SK-N-SH (cell line): Measurements from ENCODE around the gene MARCHF3. TPM values are rescaled to one million over a fixed set of nuclear protein-coding genes. Genes with fewer than 3 reads are reported as not detected.
"Not testable (repeated sequence)": the region's sequence is repeated elsewhere in the genome, so short reads cannot be mapped to it uniquely, and the experiment has no call there.

Source experiments
- CTCF ChIA-PET: fragments of 300-600, 350-600 bp; formaldehyde crosslinking; extraction: SDS; loops from one replicate; lab custom pipeline; 2021; lab: Yijun Ruan, JAX
- POLR2A ChIA-PET: fragments of 350-600 bp; sonication (Branson Sonifier 250); formaldehyde crosslinking; extraction: SDS; loops from one replicate; lab custom pipeline; 2020; ENCODE audit warnings: antibody characterized with exemption, inconsistent platforms; lab: Yijun Ruan, JAX
- DNase-seq: peaks from one replicate; pipeline ENCODE4 v3.0.0; 2012
- H2AFZ ChIP-seq: fragments of 200-600 bp; sonication (generic); 2 replicates; pipeline ENCODE4 v1.8.1; 2016; ENCODE audit warnings: antibody characterized with exemption, mild to moderate bottlenecking, low read depth
- H3F3A ChIP-seq: fragments of 200-600 bp; sonication (generic); replicated peaks from 2 replicates; pipeline ENCODE3; 2016; ENCODE audit warnings: antibody characterized with exemption, mild to moderate bottlenecking; ENCODE audit not compliant: insufficient read depth
- H3K27ac ChIP-seq, 2 experiments: fragments of 200-500 bp in 1 of 2; fragments of 200-600 bp in 1 of 2; sonication (Bioruptor generic) in 1 of 2; sonication (generic), shearing (Covaris generic) in 1 of 2; 2 replicates each; pipeline versions ENCODE4 v1.5.1 to v1.6.1; 2014 to 2016; ENCODE audit warnings: low read depth in 2 of 2, inconsistent platforms in 1 of 2, low read length in 1 of 2, mild to moderate bottlenecking in 1 of 2, mixed read lengths in 1 of 2
- H3K27me3 ChIP-seq: fragments of 200-600 bp; sonication (generic), shearing (Covaris generic); 2 replicates; pipeline ENCODE4 v1.6.1; 2016; ENCODE audit warnings: mixed run types; ENCODE audit not compliant: insufficient read depth
- H3K36me3 ChIP-seq, 2 experiments: fragments of 200-500 bp in 1 of 2; fragments of 200-600 bp in 1 of 2; sonication (Bioruptor generic) in 1 of 2; sonication (generic) in 1 of 2; replicated peaks in 1 of 2; 2 replicates each; pipeline versions ENCODE3 to v1.5.1; 2014 to 2016; ENCODE audit warnings: low read length in 1 of 2, mild to moderate bottlenecking in 1 of 2; ENCODE audit not compliant: insufficient read depth in 2 of 2, control insufficient read depth in 1 of 2
- H3K4me1 ChIP-seq, 2 experiments: fragments of 200-500 bp in 1 of 2; fragments of 200-600 bp in 1 of 2; sonication (Bioruptor generic) in 1 of 2; sonication (generic), shearing (Covaris generic) in 1 of 2; 2 replicates each; pipeline versions ENCODE4 v1.5.1 to v1.6.1; 2014 to 2016; ENCODE audit warnings: low read depth in 1 of 2, low read length in 1 of 2, mixed run types in 1 of 2; ENCODE audit not compliant: insufficient read depth in 2 of 2, control insufficient read depth in 1 of 2
- H3K4me2 ChIP-seq: fragments of 200-600 bp; sonication (generic), shearing (Covaris generic); 2 replicates; pipeline ENCODE4 v1.6.1; 2017; ENCODE audit warnings: mixed run types
- H3K4me3 ChIP-seq, 2 experiments: fragments of 200-500 bp in 1 of 2; fragments of 200-600 bp in 1 of 2; sonication (Bioruptor generic) in 1 of 2; sonication (generic), shearing (Covaris generic) in 1 of 2; 2 replicates each; pipeline versions ENCODE4 v1.5.1 to v1.8.1; 2014 to 2016; ENCODE audit warnings: low read depth in 2 of 2, inconsistent platforms in 1 of 2, low read length in 1 of 2, mild to moderate bottlenecking in 1 of 2, mixed read lengths in 1 of 2, moderate library complexity in 1 of 2
- H3K79me2 ChIP-seq: fragments of 200-600 bp; sonication (generic); 2 replicates; pipeline ENCODE4 v1.8.1; 2017; ENCODE audit warnings: mild to moderate bottlenecking; ENCODE audit not compliant: insufficient read depth
- H3K9ac ChIP-seq: fragments of 200-600 bp; sonication (generic); 2 replicates; pipeline ENCODE4 v1.6.1; 2017; ENCODE audit warnings: mixed run types
- H3K9me2 ChIP-seq: fragments of 200-600 bp; sonication (generic); 2 replicates; pipeline ENCODE4 v1.6.1; 2017; ENCODE audit warnings: mixed run types
- H3K9me3 ChIP-seq: fragments of 200-600 bp; sonication (generic); 2 replicates; pipeline ENCODE4 v1.6.1; 2017; ENCODE audit warnings: mixed run types, mild to moderate bottlenecking, moderate library complexity
- H4K20me1 ChIP-seq: fragments of 200-600 bp; sonication (generic); 2 replicates; pipeline ENCODE4 v1.6.1; 2017; ENCODE audit warnings: mild to moderate bottlenecking, mixed run types; ENCODE audit not compliant: insufficient read depth
- CHD2 ChIP-seq: fragments of 150-350 bp; IDR thresholded peaks from 2 replicates; pipeline ENCODE4 v1.6.1; 2018; ENCODE audit warnings: low read length; ENCODE audit not compliant: partially characterized antibody
- EP300 ChIP-seq, 2 experiments: IDR thresholded peaks; 2 replicates each; pipeline versions ENCODE4 v1.4.0 to v1.6.1; 2012; ENCODE audit warnings: borderline replicate concordance in 1 of 2, low read depth in 1 of 2, low read length in 1 of 2
- EZH2phosphoT487 ChIP-seq: fragments of 200-600 bp; sonication (generic); IDR thresholded peaks from 2 replicates; pipeline ENCODE4 v1.6.1; 2017; ENCODE audit warnings: low read depth, mixed run types, mild to moderate bottlenecking, antibody characterized with exemption, moderate library complexity, borderline replicate concordance
- FOXJ3 ChIP-seq: sonication (generic); formaldehyde crosslinking; IDR thresholded peaks from 2 replicates; pipeline ENCODE4 v1.5.1; 2020; ENCODE audit warnings: mild to moderate bottlenecking, missing genetic modification reagents
- FOXM1 ChIP-seq: IDR thresholded peaks from 2 replicates; pipeline ENCODE4 v1.4.0; 2012; ENCODE audit warnings: low read depth, mild to moderate bottlenecking
- JUND ChIP-seq: IDR thresholded peaks from 2 replicates; pipeline ENCODE4 v1.4.0; 2012
- MEF2A ChIP-seq: IDR thresholded peaks from 2 replicates; pipeline ENCODE4 v1.4.0; 2012; ENCODE audit warnings: low read depth, borderline replicate concordance
- POLR2AphosphoS5 ChIP-seq: IDR thresholded peaks from 2 replicates; pipeline ENCODE4 v1.6.1; 2012; ENCODE audit warnings: low read depth, low read length
- RCOR1 ChIP-seq: fragments of 150-350 bp; IDR thresholded peaks from 2 replicates; pipeline ENCODE4 v1.6.1; 2017; ENCODE audit warnings: antibody characterized with exemption, low read length
- SIN3A ChIP-seq: IDR thresholded peaks from 2 replicates; pipeline ENCODE4 v1.6.1; 2012; ENCODE audit warnings: low read depth, mild to moderate bottlenecking, low read length, moderate library complexity, borderline replicate concordance
- TCF12 ChIP-seq: IDR thresholded peaks from 2 replicates; pipeline ENCODE4 v1.4.0; 2012
- TEAD4 ChIP-seq: IDR thresholded peaks from 2 replicates; pipeline ENCODE4 v1.4.0; 2012; ENCODE audit warnings: mild to moderate bottlenecking, borderline replicate concordance; ENCODE audit not compliant: insufficient read depth
- USF2 ChIP-seq: fragments of 150-350 bp; IDR thresholded peaks from 2 replicates; pipeline ENCODE4 v1.6.1; 2017; ENCODE audit warnings: antibody characterized with exemption, low read length, low read depth, borderline replicate concordance
- YY1 ChIP-seq: IDR thresholded peaks from 2 replicates; pipeline ENCODE4 v1.4.0; 2012; ENCODE audit warnings: low read depth, mild to moderate bottlenecking
- WGBS: methylation state at CpG from one replicate; pipeline ENCODE4 v1.1.6; 2017; ENCODE audit warnings: low lambda C conversion rate; 5-methylcytosine and 5-hydroxymethylcytosine counted together
- polyA plus RNA-seq, 3 experiments: library from polyadenylated mRNA; depleted of rRNA; stranded (reverse); fragments of >200 nt; gene quantifications; 2 replicates each; pipeline ENCODE4 v1.2.3, GENCODE V29; 2012
- TF ChIP-seq, protein P1 (sequence below): IDR thresholded peaks from 2 replicates; pipeline ENCODE4 v1.6.1; 2012; ENCODE audit warnings: mild to moderate bottlenecking, low read depth, low read length, moderate library complexity

MARCHF3 gene
- polyA plus RNA-seq, 1 of the 3 experiments (the other 2 are of a cell fraction), result 21.5 TPM

DNA sequence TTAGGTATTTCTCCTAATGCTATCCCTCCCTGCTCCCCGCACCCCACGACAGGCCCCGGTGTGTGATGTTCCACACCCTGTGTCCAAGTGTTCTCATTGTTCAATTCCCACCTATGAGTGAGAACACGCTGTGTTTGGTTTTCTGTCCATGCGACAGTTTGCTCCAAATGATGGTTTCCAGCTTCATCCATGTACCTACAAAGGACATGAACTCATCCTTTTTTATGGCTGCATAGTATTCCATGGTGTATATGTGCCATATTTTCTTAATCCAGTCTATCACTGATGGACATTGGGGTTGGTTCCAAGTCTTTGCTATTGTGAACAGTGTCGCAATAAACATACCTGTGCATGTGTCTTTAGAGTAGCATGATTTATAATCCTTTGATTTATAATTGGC lies 23.2 kb upstream of the MARCHF3 start:
- H3K36me3 ChIP-seq, H3F3A ChIP-seq, DNase-seq, H3K79me2 ChIP-seq, H3K4me3 ChIP-seq, H3K9me2 ChIP-seq, CTCF ChIA-PET, H4K20me1 ChIP-seq, H3K4me1 ChIP-seq, H3K4me2 ChIP-seq, H3K9ac ChIP-seq, POLR2A ChIA-PET, H3K27ac ChIP-seq, H3K9me3 ChIP-seq, H2AFZ ChIP-seq, H3K27me3 ChIP-seq: not testable (repeated sequence)
- WGBS, result 94% methylated on average over 6 of the region's 6 CpGs

DNA sequence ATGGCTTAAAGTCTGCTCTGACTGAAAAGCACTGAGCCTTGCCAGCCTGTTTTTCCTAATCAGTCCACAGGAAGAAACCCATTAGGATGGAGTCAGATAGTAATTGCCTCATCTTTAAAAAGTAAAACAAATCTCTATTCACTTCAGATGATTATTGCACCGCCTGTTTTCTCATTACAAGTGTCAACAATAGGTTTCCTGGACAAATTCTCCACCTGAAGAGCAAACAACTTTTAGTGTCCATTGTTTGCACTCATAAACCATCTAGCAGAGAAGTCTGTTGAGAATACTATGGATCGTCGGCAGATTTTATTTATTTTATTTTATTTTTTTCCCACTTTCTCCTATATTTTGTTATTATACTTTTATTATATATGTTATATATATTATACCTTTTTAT lies 22.7 kb upstream of the MARCHF3 start:
- no peaks in the 10 kb centered on the region for H3K9me3 ChIP-seq
- 95% methylated on average over 3 of the region's 3 CpGs for WGBS
- no peak for DNase-seq
- no peaks in the 10 kb centered on the region for H4K20me1 ChIP-seq
- H2AFZ ChIP-seq, result no peak overlapping the region
- TF ChIP-seq FOXM1 (no peak), FOXJ3 (CRISPR knock-in tag) (no peak)
- H3K27ac ChIP-seq, result no peak overlapping the region
- no peak overlapping the region for H3K4me2 ChIP-seq
- ChIA-PET CTCF (no interaction called here), POLR2A (no interaction called here)
- no peak overlapping the region for H3K9ac ChIP-seq
- no peak overlapping the region for H3K4me3 ChIP-seq
- no peaks in the 10 kb centered on the region for H3K27me3 ChIP-seq
- no peaks in the 10 kb centered on the region; a peak in 1 of 4 replicates for H3K4me1 ChIP-seq
- peaks cover 3 to 6% of the 10 kb centered on the region in 2 experiments for H3K36me3 ChIP-seq
- no peaks in the 10 kb centered on the region for H3F3A ChIP-seq
- H3K79me2 ChIP-seq, result no peaks in the 10 kb centered on the region
- H3K9me2 ChIP-seq, result no peaks in the 10 kb centered on the region

- no peaks in the 10 kb centered on the region for H4K20me1 ChIP-seq
- no peaks in the 10 kb centered on the region; a peak in 1 of 4 replicates for H3K4me1 ChIP-seq
- peaks cover 0 to 5% of the 10 kb centered on the region in 2 experiments for H3K36me3 ChIP-seq
- WGBS, result 91% methylated on average over 1 of the region's 1 CpG
- H2AFZ ChIP-seq, result no peak overlapping the region
- DNase-seq, result no peak
- H3F3A ChIP-seq, result no peaks in the 10 kb centered on the region
- no peak overlapping the region for H3K4me3 ChIP-seq
- no peaks in the 10 kb centered on the region for H3K79me2 ChIP-seq
- ChIA-PET CTCF (no interaction called here), POLR2A (no interaction called here)
- H3K27me3 ChIP-seq, result no peaks in the 10 kb centered on the region
- no peaks in the 10 kb centered on the region for H3K9me3 ChIP-seq
- H3K27ac ChIP-seq, result no peak overlapping the region
- no peak overlapping the region for H3K4me2 ChIP-seq
- no peak overlapping the region for H3K9ac ChIP-seq
- H3K9me2 ChIP-seq, result no peaks in the 10 kb centered on the region
- TF ChIP-seq YY1 (no peak), CHD2 (no peak), POLR2AphosphoS5 (no peak), EZH2phosphoT487 (no peak), RCOR1 (no peak), TCF12 (no peak), JUND (no peak), MEF2A (no peak), EP300 (IDR thresholded peaks at IDR 0.05; ENCODE audit: borderline replicate concordance in 1 of 2, low read depth in 1 of 2, low read length in 1 of 2) (no peak), FOXJ3 (CRISPR knock-in tag) (no peak), TEAD4 (no peak), USF2 (no peak), FOXM1 (no peak), SIN3A (no peak)
- TF ChIP-seq, protein P1, sequence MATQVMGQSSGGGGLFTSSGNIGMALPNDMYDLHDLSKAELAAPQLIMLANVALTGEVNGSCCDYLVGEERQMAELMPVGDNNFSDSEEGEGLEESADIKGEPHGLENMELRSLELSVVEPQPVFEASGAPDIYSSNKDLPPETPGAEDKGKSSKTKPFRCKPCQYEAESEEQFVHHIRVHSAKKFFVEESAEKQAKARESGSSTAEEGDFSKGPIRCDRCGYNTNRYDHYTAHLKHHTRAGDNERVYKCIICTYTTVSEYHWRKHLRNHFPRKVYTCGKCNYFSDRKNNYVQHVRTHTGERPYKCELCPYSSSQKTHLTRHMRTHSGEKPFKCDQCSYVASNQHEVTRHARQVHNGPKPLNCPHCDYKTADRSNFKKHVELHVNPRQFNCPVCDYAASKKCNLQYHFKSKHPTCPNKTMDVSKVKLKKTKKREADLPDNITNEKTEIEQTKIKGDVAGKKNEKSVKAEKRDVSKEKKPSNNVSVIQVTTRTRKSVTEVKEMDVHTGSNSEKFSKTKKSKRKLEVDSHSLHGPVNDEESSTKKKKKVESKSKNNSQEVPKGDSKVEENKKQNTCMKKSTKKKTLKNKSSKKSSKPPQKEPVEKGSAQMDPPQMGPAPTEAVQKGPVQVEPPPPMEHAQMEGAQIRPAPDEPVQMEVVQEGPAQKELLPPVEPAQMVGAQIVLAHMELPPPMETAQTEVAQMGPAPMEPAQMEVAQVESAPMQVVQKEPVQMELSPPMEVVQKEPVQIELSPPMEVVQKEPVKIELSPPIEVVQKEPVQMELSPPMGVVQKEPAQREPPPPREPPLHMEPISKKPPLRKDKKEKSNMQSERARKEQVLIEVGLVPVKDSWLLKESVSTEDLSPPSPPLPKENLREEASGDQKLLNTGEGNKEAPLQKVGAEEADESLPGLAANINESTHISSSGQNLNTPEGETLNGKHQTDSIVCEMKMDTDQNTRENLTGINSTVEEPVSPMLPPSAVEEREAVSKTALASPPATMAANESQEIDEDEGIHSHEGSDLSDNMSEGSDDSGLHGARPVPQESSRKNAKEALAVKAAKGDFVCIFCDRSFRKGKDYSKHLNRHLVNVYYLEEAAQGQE, result no peak
Observed at GRCh38 chr5:127051591-127051990, 21.2 kb upstream of the MARCHF3 start.
